T-cell (primary cell): ENCODE data around the gene DNAJC11. TPM values are rescaled to one million over a fixed set of nuclear protein-coding genes. Genes with fewer than 3 reads are reported as not detected.

ENCODE experiments used
- ATAC-seq, 4 experiments: fragments of 200-7000 bp in 3 of 4; fragments of 150-1000 bp in 1 of 4; cut with Tn5 transposase; replicated peaks in 1 of 4; 1 replicate in 3 of 4; 2 replicates in 1 of 4; pipeline ENCODE4 v1.10.0; 2021; ENCODE audit warnings: moderate library complexity in 3 of 4, mild to moderate bottlenecking in 2 of 4, moderate number of reproducible peaks in 1 of 4
- CTCF ChIA-PET, 2 donors: fragments of 300-600 bp; sonication (Branson Sonifier 250); formaldehyde crosslinking; loops; one replicate each; lab custom pipeline; 2022; ENCODE audit warnings: antibody characterized with exemption in 2 of 2; lab: Charles Lee
- POLR2A ChIA-PET, 2 donors: fragments of 300-600 bp; sonication (Branson Sonifier 250); formaldehyde crosslinking; loops; one replicate each; lab custom pipeline; 2022; ENCODE audit warnings: antibody characterized with exemption in 2 of 2; lab: Charles Lee
- DNase-seq, 35 experiments: peaks; one replicate each; pipeline versions ENCODE4 v3.0.0 to v3.0.0-alpha.2; 2013 to 2023
- H3K27ac ChIP-seq: one replicate; pipeline ENCODE4 v1.5.1; 2013; ENCODE audit warnings: low read length
- H3K27me3 ChIP-seq, 2 experiments: replicated peaks in 1 of 2; 1 replicate in 1 of 2; 2 replicates in 1 of 2; pipeline versions ENCODE4 v1.6.1 to v1.7.0; 2013; ENCODE audit warnings: low read length in 1 of 2, mixed read lengths in 1 of 2; ENCODE audit not compliant: control insufficient read depth in 2 of 2, insufficient read depth in 2 of 2; ENCODE audit errors: extremely low read depth in 1 of 2
- H3K36me3 ChIP-seq, 2 donors: 1 replicate in 1 of 2; 2 replicates in 1 of 2; pipeline versions ENCODE4 v1.6.1 to v1.7.0; 2013; ENCODE audit warnings: low read length in 1 of 2; ENCODE audit not compliant: control insufficient read depth in 2 of 2, insufficient read depth in 1 of 2; ENCODE audit errors: extremely low read depth in 1 of 2
- H3K4me1 ChIP-seq, 2 experiments: 1 replicate in 1 of 2; 2 replicates in 1 of 2; pipeline versions ENCODE4 v1.6.1 to v1.7.0; 2013; ENCODE audit warnings: low read length in 2 of 2, mixed read lengths in 1 of 2; ENCODE audit not compliant: insufficient read depth in 2 of 2, control insufficient read depth in 1 of 2; ENCODE audit errors: extremely low read depth in 1 of 2
- H3K4me3 ChIP-seq, 2 donors: 1 replicate in 1 of 2; 2 replicates in 1 of 2; pipeline versions ENCODE4 v1.5.1 to v1.7.0; 2013; ENCODE audit warnings: mild to moderate bottlenecking in 2 of 2, low read length in 1 of 2, moderate library complexity in 1 of 2; ENCODE audit not compliant: control insufficient read depth in 1 of 2; ENCODE audit errors: extremely low read depth in 1 of 2
- H3K9me3 ChIP-seq: 2 replicates; pipeline ENCODE4 v1.7.0; 2013
- H3K27ac Mint-ChIP-seq, 2 donors: one replicate each; pipeline ENCODE4 v1.8.0; 2020 to 2021; ENCODE audit warnings: mild to moderate bottlenecking in 2 of 2, mixed read lengths in 2 of 2
- H3K27me3 Mint-ChIP-seq, 2 donors: one replicate each; pipeline ENCODE4 v1.8.0; 2021 to 2022; ENCODE audit warnings: mixed read lengths in 2 of 2
- H3K36me3 Mint-ChIP-seq: one replicate; pipeline ENCODE4 v1.8.0; 2021; ENCODE audit warnings: mixed read lengths
- H3K4me1 Mint-ChIP-seq, 3 donors: one replicate each; pipeline ENCODE4 v1.8.0; 2020 to 2022; ENCODE audit warnings: mixed read lengths in 3 of 3, mild to moderate bottlenecking in 1 of 3
- H3K4me3 Mint-ChIP-seq, 3 donors: one replicate each; pipeline ENCODE4 v1.8.0; 2020 to 2022; ENCODE audit warnings: mild to moderate bottlenecking in 3 of 3, mixed read lengths in 3 of 3, moderate library complexity in 3 of 3
- H3K9me3 Mint-ChIP-seq, 3 donors: one replicate each; pipeline ENCODE4 v1.8.0; 2020 to 2022; ENCODE audit warnings: mixed read lengths in 3 of 3
- WGBS: methylation state at CpG from one replicate; pipeline ENCODE4 v1.1.5; 2013; ENCODE audit warnings: missing lambda C conversion rate; ENCODE audit not compliant: insufficient coverage; 5-methylcytosine and 5-hydroxymethylcytosine counted together
- total RNA-seq, 35 experiments: library from RNA in 6 of 35; stranded (reverse) in 6 of 35; fragments of 120-200 nt in 1 of 35; gene quantifications; one replicate each; pipeline versions ENCODE4 v1.2.1 to v1.2.4 and lab custom pipeline; 2013 to 2026

The DNAJC11 gene
- total RNA-seq, 5 donors from 2014 or later (not counting 1 experiment from before 2014, with no cell fraction given), result 38.5 to 45.2 (median 42.1) TPM

- H3K9me3 ChIP-seq, result no peaks in the 10 kb centered on the region
- 33% methylated on average over 1 of the region's 6 CpGs for WGBS
- no peak for ATAC-seq
- ChIA-PET POLR2A (no interaction called here), CTCF (interaction anchor here in 1 of 2 donors (0.5 to 0.6 kb wide), 2 partner anchors 46 to 177 kb away, joined by 7 to 8 read pairs; no protein-coding TSS in a partner anchor)
- peaks cover 0 to 16% of the 10 kb centered on the region in 2 experiments for H3K27me3 ChIP-seq
- H3K36me3 ChIP-seq, result no peaks in the 10 kb centered on the region
- H3K4me1 Mint-ChIP-seq, result no peaks in the 10 kb centered on the region
- H3K27ac Mint-ChIP-seq, result no peak overlapping the region
- no peaks in the 10 kb centered on the region for H3K36me3 Mint-ChIP-seq
- H3K9me3 Mint-ChIP-seq, result no peaks in the 10 kb centered on the region
- H3K4me1 ChIP-seq, result no peaks in the 10 kb centered on the region
- H3K4me3 ChIP-seq, result no peak overlapping the region
- no peak overlapping the region for H3K4me3 Mint-ChIP-seq
- no peak overlapping the region for H3K27ac ChIP-seq
- H3K27me3 Mint-ChIP-seq, result peaks cover 5 to 19% of the 10 kb centered on the region in 2 donors
- DNase-seq, result peak in 34 of 35 experiments; percentile 7 to 69 (median 38)
These were observed 25.9 kb upstream of the DNAJC11 start for GRCh38 chr1:6727535-6727934.

- 87% methylated on average over 6 of the region's 7 CpGs for WGBS
- Mint-ChIP-seq H3K36me3 (no peaks in the 10 kb centered on the region), H3K27ac (no peak overlapping the region), H3K27me3 (peaks cover 5 to 17% of the 10 kb centered on the region in 2 donors), H3K9me3 (no peaks in the 10 kb centered on the region), H3K4me1 (no peaks in the 10 kb centered on the region), H3K4me3 (no peak overlapping the region)
- ChIA-PET POLR2A (no interaction called here), CTCF (interaction anchor here in 1 of 2 donors (0.7 kb wide), 1 partner anchor 178 kb away, joined by 3 read pairs; no protein-coding TSS in a partner anchor)
- ATAC-seq (no peak), DNase-seq (no peak)
- Histone ChIP-seq H3K4me3 (no peak overlapping the region), H3K4me1 (no peaks in the 10 kb centered on the region), H3K9me3 (no peaks in the 10 kb centered on the region), H3K27me3 (peaks cover 0 to 16% of the 10 kb centered on the region in 2 experiments), H3K27ac (no peak overlapping the region), H3K36me3 (no peaks in the 10 kb centered on the region)
These were observed 24.6 kb upstream of the DNAJC11 start for GRCh38 chr1:6726253-6726652.

- H3K4me3 ChIP-seq, result no peak overlapping the region
- Mint-ChIP-seq H3K9me3 (no peaks in the 10 kb centered on the region), H3K4me3 (no peak overlapping the region), H3K4me1 (no peaks in the 10 kb centered on the region), H3K27ac (no peak overlapping the region), H3K27me3 (peaks cover 3 to 4% of the 10 kb centered on the region in 2 donors), H3K36me3 (no peaks in the 10 kb centered on the region)
- no peak overlapping the region for H3K27ac ChIP-seq
- DNase-seq (no peak), ATAC-seq (no peak)
- H3K9me3 ChIP-seq, result no peaks in the 10 kb centered on the region
- H3K27me3 ChIP-seq, result peaks cover 0 to 16% of the 10 kb centered on the region in 2 experiments
- ChIA-PET CTCF (no interaction called here), POLR2A (no interaction called here)
- H3K36me3 ChIP-seq, result no peaks in the 10 kb centered on the region
- H3K4me1 ChIP-seq, result no peaks in the 10 kb centered on the region
- WGBS, result 79% methylated on average over 2 of the region's 9 CpGs
These were observed 23.0 kb upstream of the DNAJC11 start for GRCh38 chr1:6724517-6725141.

GRCh38 chr1:6723621-6724428, 22.2 kb upstream of the DNAJC11 start:
- H3K36me3 ChIP-seq, result no peaks in the 10 kb centered on the region
- H3K9me3 ChIP-seq, result no peaks in the 10 kb centered on the region
- DNase-seq (no peak), ATAC-seq (no peak)
- H3K27me3 ChIP-seq, result peaks cover 0 to 15% of the 10 kb centered on the region in 2 experiments
- no peaks in the 10 kb centered on the region for H3K36me3 Mint-ChIP-seq
- ChIA-PET POLR2A (no interaction called here), CTCF (interaction anchor here in 1 of 2 donors (0.5 kb wide), 1 partner anchor 71 kb away, joined by 4 read pairs; no protein-coding TSS in a partner anchor)
- H3K27ac ChIP-seq, result no peak overlapping the region
- H3K4me3 ChIP-seq, result no peak overlapping the region
- no peak overlapping the region for H3K4me3 Mint-ChIP-seq
- H3K4me1 ChIP-seq, result no peaks in the 10 kb centered on the region
- 71% methylated on average over 5 of the region's 17 CpGs for WGBS
- H3K9me3 Mint-ChIP-seq, result no peaks in the 10 kb centered on the region
- H3K27ac Mint-ChIP-seq, result no peak overlapping the region
- no peaks in the 10 kb centered on the region for H3K4me1 Mint-ChIP-seq
- H3K27me3 Mint-ChIP-seq, result peaks cover 3 to 4% of the 10 kb centered on the region in 2 donors

- no peaks in the 10 kb centered on the region for H3K4me1 ChIP-seq
- CTCF ChIA-PET, result no interaction called here
- no peak for DNase-seq
- ATAC-seq, result no peak
- no peaks in the 10 kb centered on the region for H3K9me3 ChIP-seq
- no peak overlapping the region for H3K27ac ChIP-seq
- H3K36me3 ChIP-seq, result no peaks in the 10 kb centered on the region
- peaks cover 0 to 9% of the 10 kb centered on the region in 2 experiments for H3K27me3 ChIP-seq
- no peaks in the 10 kb centered on the region for H3K4me1 Mint-ChIP-seq
- peaks cover 5% of the 10 kb centered on the region for H3K36me3 Mint-ChIP-seq
- no peak overlapping the region for H3K4me3 Mint-ChIP-seq
- H3K27ac Mint-ChIP-seq, result no peak overlapping the region
- peaks cover 10 to 14% of the 10 kb centered on the region in 2 donors for H3K27me3 Mint-ChIP-seq
- peaks cover 5 to 11% (median 8%) of the 10 kb centered on the region in 3 donors for H3K9me3 Mint-ChIP-seq
- no CpG with 5 or more reads among the region's 1 CpG for WGBS
- POLR2A ChIA-PET, result no interaction called here
- no peak overlapping the region for H3K4me3 ChIP-seq
These were observed 9.6 kb upstream of the DNAJC11 start for GRCh38 chr1:6711174-6711573.

- peaks cover 13 to 20% (median 15%) of the 10 kb centered on the region in 3 donors for H3K4me1 Mint-ChIP-seq
- no peak for ATAC-seq
- H3K4me3 ChIP-seq, result no peak overlapping the region
- peaks cover 6 to 7% of the 10 kb centered on the region in 2 donors for H3K27me3 Mint-ChIP-seq
- ChIA-PET CTCF (no interaction called here), POLR2A (no interaction called here)
- peaks cover 0 to 9% of the 10 kb centered on the region in 2 experiments for H3K27me3 ChIP-seq
- H3K9me3 ChIP-seq, result no peaks in the 10 kb centered on the region
- no peaks in the 10 kb centered on the region for H3K36me3 Mint-ChIP-seq
- 55% methylated on average over 2 of the region's 6 CpGs for WGBS
- no peak overlapping the region for H3K4me3 Mint-ChIP-seq
- no peaks in the 10 kb centered on the region for H3K9me3 Mint-ChIP-seq
- H3K27ac ChIP-seq, result no peak overlapping the region
- H3K36me3 ChIP-seq, result no peaks in the 10 kb centered on the region
- DNase-seq, result no peak
- no peak overlapping the region for H3K27ac Mint-ChIP-seq
- peaks cover 9 to 18% of the 10 kb centered on the region in 2 experiments for H3K4me1 ChIP-seq
These were observed 3.1 kb upstream of the DNAJC11 start for GRCh38 chr1:6704746-6705145.
